Stimulated activated naive CD8-positive, alpha-beta T cell treated with anti-CD3 and anti-CD28 coated beads, Interleukin-15, amount 100 ng/mL, for 72 hours (primary cell): ENCODE data around the gene C4orf33.
"Not testable (repeated sequence)": the region's sequence is repeated elsewhere in the genome, so short reads cannot be mapped to it uniquely, and the experiment has no call there.

Experiments used
- ATAC-seq: fragments of 150-1000 bp; cut with Tn5 transposase; 2 replicates; pipeline ENCODE4 v1.10.0; 2021; ENCODE audit warnings: mild to moderate bottlenecking, moderate library complexity
- DNase-seq, 2 donors: peaks; one replicate each; pipeline ENCODE4 v3.0.0; 2021 to 2022
- H3K27ac Mint-ChIP-seq, 2 donors: one replicate each; pipeline ENCODE4 v1.8.0; 2022; ENCODE audit warnings: mild to moderate bottlenecking in 2 of 2, mixed read lengths in 2 of 2, moderate library complexity in 2 of 2
- H3K27me3 Mint-ChIP-seq: one replicate; pipeline ENCODE4 v1.8.0; 2022; ENCODE audit warnings: mixed read lengths
- H3K4me1 Mint-ChIP-seq: one replicate; pipeline ENCODE4 v1.8.0; 2022; ENCODE audit warnings: mild to moderate bottlenecking, mixed read lengths
- H3K4me3 Mint-ChIP-seq, 2 donors: one replicate each; pipeline ENCODE4 v1.8.0; 2022; ENCODE audit warnings: mild to moderate bottlenecking in 2 of 2, mixed read lengths in 2 of 2, moderate library complexity in 1 of 2
- H3K9me3 Mint-ChIP-seq, 2 donors: one replicate each; pipeline ENCODE4 v1.8.0; 2022; ENCODE audit warnings: mixed read lengths in 2 of 2

The C4orf33 gene

GRCh38 chr4:129095811-129096454, at the start of gene C4orf33:
TSS of gene C4orf33 (plus strand) at chr4:129096152. CDS start at chr4:129102611, 6,459 bp downstream.
- H3K9me3 Mint-ChIP-seq = no peaks in the 10 kb centered on the region
- DNase-seq (peak; percentile 63 to 79), ATAC-seq (peak; percentile 51)
- peak within 1 kb of the TSS; percentile 86 to 88 for H3K4me3 Mint-ChIP-seq
- peaks cover 32% of the 10 kb centered on the region for H3K4me1 Mint-ChIP-seq
- no peaks in the 10 kb centered on the region for H3K27me3 Mint-ChIP-seq
- peak within 1 kb of the TSS; percentile 83 to 93 for H3K27ac Mint-ChIP-seq

- DNase-seq (no peak), ATAC-seq (no peak)
- H3K27ac Mint-ChIP-seq = no peak overlapping the region
- no peaks in the 10 kb centered on the region for H3K27me3 Mint-ChIP-seq
- no peaks in the 10 kb centered on the region for H3K4me1 Mint-ChIP-seq
- peaks cover 62 to 80% of the 10 kb centered on the region in 2 donors for H3K9me3 Mint-ChIP-seq
- H3K4me3 Mint-ChIP-seq = no peak overlapping the region
Observed at GRCh38 chr4:129059028-129059427, 36.9 kb upstream of the C4orf33 start.

- Mint-ChIP-seq H3K4me3 (no peak overlapping the region), H3K27me3 (no peaks in the 10 kb centered on the region), H3K4me1 (no peaks in the 10 kb centered on the region), H3K9me3 (peaks cover 46 to 58% of the 10 kb centered on the region in 2 donors), H3K27ac (peak overlapping the region in 1 of 2 donors; percentile 37)
- DNase-seq (no peak), ATAC-seq (no peak)
Observed at GRCh38 chr4:129062580-129062979, 33.4 kb upstream of the C4orf33 start.

- ATAC-seq (no peak), DNase-seq (no peak)
- peaks cover 40 to 56% of the 10 kb centered on the region in 2 donors for H3K9me3 Mint-ChIP-seq
- no peak overlapping the region for H3K4me3 Mint-ChIP-seq
- H3K27ac Mint-ChIP-seq = no peak overlapping the region
- no peaks in the 10 kb centered on the region for H3K4me1 Mint-ChIP-seq
- no peaks in the 10 kb centered on the region for H3K27me3 Mint-ChIP-seq
Observed at GRCh38 chr4:129063640-129064039, 32.3 kb upstream of the C4orf33 start.

GRCh38 chr4:129064717-129065116, 31.2 kb upstream of the C4orf33 start:
- no peak overlapping the region for H3K4me3 Mint-ChIP-seq
- H3K27me3 Mint-ChIP-seq = no peaks in the 10 kb centered on the region
- H3K27ac Mint-ChIP-seq = no peak overlapping the region
- H3K4me1 Mint-ChIP-seq = no peaks in the 10 kb centered on the region
- DNase-seq = no peak
- peaks cover 43 to 56% of the 10 kb centered on the region in 2 donors for H3K9me3 Mint-ChIP-seq
- ATAC-seq = no peak

GRCh38 chr4:129069537-129069936, 26.4 kb upstream of the C4orf33 start:
- not testable (repeated sequence) for H3K27ac Mint-ChIP-seq, H3K4me1 Mint-ChIP-seq, ATAC-seq, DNase-seq, H3K27me3 Mint-ChIP-seq, H3K4me3 Mint-ChIP-seq
- H3K9me3 Mint-ChIP-seq = peaks cover 46 to 47% of the 10 kb centered on the region in 2 donors

GRCh38 chr4:129077326-129077725, 18.6 kb upstream of the C4orf33 start:
- Mint-ChIP-seq H3K9me3 (peaks cover 25 to 34% of the 10 kb centered on the region in 2 donors), H3K27ac (no peak overlapping the region), H3K27me3 (no peaks in the 10 kb centered on the region), H3K4me1 (no peaks in the 10 kb centered on the region), H3K4me3 (no peak overlapping the region)
- DNase-seq = no peak
- no peak for ATAC-seq

- DNase-seq (no peak), ATAC-seq (no peak)
- peaks cover 6% of the 10 kb centered on the region for H3K4me1 Mint-ChIP-seq
- H3K27me3 Mint-ChIP-seq = no peaks in the 10 kb centered on the region
- H3K4me3 Mint-ChIP-seq = no peak overlapping the region
- H3K9me3 Mint-ChIP-seq = peaks cover 18 to 24% of the 10 kb centered on the region in 2 donors
- H3K27ac Mint-ChIP-seq = no peak overlapping the region
Observed at GRCh38 chr4:129080129-129080528, 15.8 kb upstream of the C4orf33 start.

- ATAC-seq = no peak
- no peaks in the 10 kb centered on the region for H3K27me3 Mint-ChIP-seq
Observed at GRCh38 chr4:129082302-129082701, 13.7 kb upstream of the C4orf33 start.

GRCh38 chr4:129085472-129085871, 10.5 kb upstream of the C4orf33 start:
- H3K27ac Mint-ChIP-seq = no peak overlapping the region
- no peak overlapping the region for H3K4me3 Mint-ChIP-seq

More at GRCh38 chr4:129082302-129082701, 13.7 kb upstream of the C4orf33 start:
- peaks cover 6% of the 10 kb centered on the region for H3K4me1 Mint-ChIP-seq
- no peak overlapping the region for H3K4me3 Mint-ChIP-seq
- H3K27ac Mint-ChIP-seq = no peak overlapping the region
- peaks cover 18 to 19% of the 10 kb centered on the region in 2 donors for H3K9me3 Mint-ChIP-seq
- DNase-seq = no peak

GRCh38 chr4:129087516-129087915, 8.4 kb upstream of the C4orf33 start:
- DNase-seq = no peak
- ATAC-seq = no peak
- peaks cover 6% of the 10 kb centered on the region for H3K4me1 Mint-ChIP-seq
- no peaks in the 10 kb centered on the region for H3K27me3 Mint-ChIP-seq
- H3K9me3 Mint-ChIP-seq = peaks cover 0 to 4% of the 10 kb centered on the region in 2 donors
- H3K27ac Mint-ChIP-seq = peak overlapping the region in 1 of 2 donors; percentile 9
- H3K4me3 Mint-ChIP-seq = no peak overlapping the region

More at GRCh38 chr4:129085472-129085871, 10.5 kb upstream of the C4orf33 start:
- peaks cover 11 to 13% of the 10 kb centered on the region in 2 donors for H3K9me3 Mint-ChIP-seq
- DNase-seq (no peak), ATAC-seq (no peak)
- no peaks in the 10 kb centered on the region for H3K27me3 Mint-ChIP-seq
- peaks cover 6% of the 10 kb centered on the region for H3K4me1 Mint-ChIP-seq

- DNase-seq (no peak), ATAC-seq (no peak)
- Mint-ChIP-seq H3K27me3 (no peaks in the 10 kb centered on the region), H3K9me3 (no peaks in the 10 kb centered on the region), H3K4me3 (no peak overlapping the region), H3K4me1 (peaks cover 20% of the 10 kb centered on the region), H3K27ac (no peak overlapping the region)
Observed at GRCh38 chr4:129092631-129093190, 3.2 kb upstream of the C4orf33 start.

GRCh38 chr4:129093191-129093920, 2.6 kb upstream of the C4orf33 start, which contains the start of gene SCLT1:
TSS of gene SCLT1 (minus strand) at chr4:129093539. CDS start at chr4:129093103, 436 bp downstream.
- H3K4me3 Mint-ChIP-seq = no peak within 1 kb of the TSS
- H3K27ac Mint-ChIP-seq = peak within 1 kb of the TSS in 1 of 2 donors; percentile 35
- no peaks in the 10 kb centered on the region for H3K9me3 Mint-ChIP-seq
- peak; percentile 94 to 98 for DNase-seq
- H3K27me3 Mint-ChIP-seq = no peaks in the 10 kb centered on the region
- peak; percentile 96 for ATAC-seq
- H3K4me1 Mint-ChIP-seq = peaks cover 23% of the 10 kb centered on the region

- no peak for DNase-seq
- Mint-ChIP-seq H3K4me3 (no peak overlapping the region), H3K27me3 (no peaks in the 10 kb centered on the region), H3K9me3 (no peaks in the 10 kb centered on the region), H3K27ac (peak overlapping the region in 1 of 2 donors; percentile 35), H3K4me1 (peaks cover 30% of the 10 kb centered on the region)
- ATAC-seq = no peak
Observed at GRCh38 chr4:129094347-129094746, 1.6 kb upstream of the C4orf33 start.

- Mint-ChIP-seq H3K4me1 (peaks cover 32% of the 10 kb centered on the region), H3K4me3 (no peak overlapping the region), H3K27ac (no peak overlapping the region), H3K27me3 (no peaks in the 10 kb centered on the region), H3K9me3 (no peaks in the 10 kb centered on the region)
- ATAC-seq (no peak), DNase-seq (no peak)
Observed at GRCh38 chr4:129098531-129099001, 2.6 kb downstream of the C4orf33 start.
